ENCODE measurements around the gene SLIT1.

SLIT1 gene

GRCh38 chr10:97138174-97138573, 47.6 kb downstream of the SLIT1 start:
- WGBS, result 80% methylated on average over 15 of the region's 15 CpGs
- no peak overlapping the region for H2BK12ac ChIP-seq (ENCODE audit: low read length in 2 of 2)
- H4K8ac ChIP-seq (ENCODE audit: low read length), result no peak overlapping the region

GRCh38 chr10:97136756-97137155, 49.0 kb downstream of the SLIT1 start:
- peaks cover 5% of the 10 kb centered on the region for H3K9me3 ChIP-seq (ENCODE audit: control insufficient read depth, low read length)
- H2BK5ac ChIP-seq (ENCODE audit: low read depth, low read length, poor library complexity, severe bottlenecking), result no peak overlapping the region
- H2AFZ ChIP-seq (ENCODE audit: low read depth, low read length), result no peak overlapping the region
- H3K27me3 ChIP-seq (ENCODE audit: control insufficient read depth in 1 of 2, insufficient read depth in 1 of 2, low read length in 2 of 2), result peaks cover 69 to 77% of the 10 kb centered on the region in 2 experiments
- H3K4ac ChIP-seq (ENCODE audit: low read depth in 1 of 2, low read length in 2 of 2), result no peak overlapping the region
- H2AK5ac ChIP-seq (ENCODE audit: low read length, severe bottlenecking), result no peak overlapping the region
- H4K8ac ChIP-seq (ENCODE audit: low read length), result no peak overlapping the region
- no peak overlapping the region for H2BK120ac ChIP-seq (ENCODE audit: low read depth, low read length)
- H2BK15ac ChIP-seq (ENCODE audit: low read depth, poor library complexity, severe bottlenecking), result no peak overlapping the region
- no peak overlapping the region for H3K9ac ChIP-seq (ENCODE audit: low read length)
- H3K23ac ChIP-seq (ENCODE audit: low read length in 2 of 2), result no peak overlapping the region
- DNase-seq, result no peak
- no peaks in the 10 kb centered on the region for H3K79me1 ChIP-seq (replicated peaks; ENCODE audit: low read length, poor library complexity, severe bottlenecking)
- no peak overlapping the region for H3K4me2 ChIP-seq (ENCODE audit: low read length, poor library complexity, severe bottlenecking)
- 80% methylated on average over 3 of the region's 3 CpGs for WGBS
- no peaks in the 10 kb centered on the region for H3K36me3 ChIP-seq (ENCODE audit: control insufficient read depth in 1 of 2, insufficient read depth in 2 of 2, low read depth in 1 of 2, low read length in 2 of 2)
- no peak overlapping the region for H3K18ac ChIP-seq (ENCODE audit: low read depth in 1 of 2, low read length in 2 of 2)
- H2BK12ac ChIP-seq (ENCODE audit: low read length in 2 of 2), result no peak overlapping the region
- no peak overlapping the region for H3K4me3 ChIP-seq (ENCODE audit: insufficient read depth in 1 of 2, low read depth in 1 of 2, low read length in 2 of 2)
- no peak overlapping the region for H4K91ac ChIP-seq (ENCODE audit: low read length)
- H3K27ac ChIP-seq (ENCODE audit: low read length, poor library complexity, severe bottlenecking), result no peak overlapping the region
- no peak overlapping the region for H3K14ac ChIP-seq (ENCODE audit: low read length in 2 of 2)
- H3K4me1 ChIP-seq (ENCODE audit: control insufficient read depth, insufficient read depth, low read depth, low read length), result peaks cover 2% of the 10 kb centered on the region

More at GRCh38 chr10:97138174-97138573, 47.6 kb downstream of the SLIT1 start:
- H4K91ac ChIP-seq (ENCODE audit: low read length), result no peak overlapping the region
- no peaks in the 10 kb centered on the region for H3K36me3 ChIP-seq (ENCODE audit: control insufficient read depth in 1 of 2, insufficient read depth in 2 of 2, low read depth in 1 of 2, low read length in 2 of 2)
- H3K14ac ChIP-seq (ENCODE audit: low read length in 2 of 2), result no peak overlapping the region
- no peak overlapping the region for H3K23ac ChIP-seq (ENCODE audit: low read length in 2 of 2)
- no peak for DNase-seq
- H3K27ac ChIP-seq (ENCODE audit: low read length, poor library complexity, severe bottlenecking), result no peak overlapping the region
- peaks cover 71 to 78% of the 10 kb centered on the region in 2 experiments for H3K27me3 ChIP-seq (ENCODE audit: control insufficient read depth in 1 of 2, insufficient read depth in 1 of 2, low read length in 2 of 2)
- H2BK120ac ChIP-seq (ENCODE audit: low read depth, low read length), result no peak overlapping the region
- H3K9ac ChIP-seq (ENCODE audit: low read length), result no peak overlapping the region
- no peak overlapping the region for H2BK15ac ChIP-seq (ENCODE audit: low read depth, poor library complexity, severe bottlenecking)
- no peaks in the 10 kb centered on the region for H3K79me1 ChIP-seq (replicated peaks; ENCODE audit: low read length, poor library complexity, severe bottlenecking)
- no peak overlapping the region for H3K4me3 ChIP-seq (ENCODE audit: insufficient read depth in 1 of 2, low read depth in 1 of 2, low read length in 2 of 2)
- peaks cover 9% of the 10 kb centered on the region for H3K9me3 ChIP-seq (ENCODE audit: control insufficient read depth, low read length)
- no peak overlapping the region for H3K18ac ChIP-seq (ENCODE audit: low read depth in 1 of 2, low read length in 2 of 2)
- no peak overlapping the region for H3K4ac ChIP-seq (ENCODE audit: low read depth in 1 of 2, low read length in 2 of 2)
- no peak overlapping the region for H2AK5ac ChIP-seq (ENCODE audit: low read length, severe bottlenecking)
- H2AFZ ChIP-seq (ENCODE audit: low read depth, low read length), result no peak overlapping the region
- H3K4me2 ChIP-seq (ENCODE audit: low read length, poor library complexity, severe bottlenecking), result no peak overlapping the region
- no peak overlapping the region for H2BK5ac ChIP-seq (ENCODE audit: low read depth, low read length, poor library complexity, severe bottlenecking)
- peaks cover 2% of the 10 kb centered on the region for H3K4me1 ChIP-seq (ENCODE audit: control insufficient read depth, insufficient read depth, low read depth, low read length)

- Histone ChIP-seq H2BK15ac (ENCODE audit: low read depth, poor library complexity, severe bottlenecking) (no peak overlapping the region), H3K36me3 (ENCODE audit: control insufficient read depth in 1 of 2, insufficient read depth in 2 of 2, low read depth in 1 of 2, low read length in 2 of 2) (no peaks in the 10 kb centered on the region), H2AFZ (ENCODE audit: low read depth, low read length) (no peak overlapping the region), H3K4ac (ENCODE audit: low read depth in 1 of 2, low read length in 2 of 2) (no peak overlapping the region), H3K9me3 (ENCODE audit: control insufficient read depth, low read length) (no peaks in the 10 kb centered on the region), H3K18ac (ENCODE audit: low read depth in 1 of 2, low read length in 2 of 2) (no peak overlapping the region), H3K9ac (ENCODE audit: low read length) (no peak overlapping the region), H2BK120ac (ENCODE audit: low read depth, low read length) (no peak overlapping the region), H3K4me1 (ENCODE audit: control insufficient read depth, insufficient read depth, low read depth, low read length) (no peaks in the 10 kb centered on the region), H2BK12ac (ENCODE audit: low read length in 2 of 2) (no peak overlapping the region), H4K91ac (ENCODE audit: low read length) (no peak overlapping the region), H2BK5ac (ENCODE audit: low read depth, low read length, poor library complexity, severe bottlenecking) (no peak overlapping the region), H3K27ac (ENCODE audit: low read length, poor library complexity, severe bottlenecking) (no peak overlapping the region), H3K14ac (ENCODE audit: low read length in 2 of 2) (no peak overlapping the region), H3K27me3 (ENCODE audit: control insufficient read depth in 1 of 2, insufficient read depth in 1 of 2, low read length in 2 of 2) (peaks cover 69 to 74% of the 10 kb centered on the region in 2 experiments), H3K4me2 (ENCODE audit: low read length, poor library complexity, severe bottlenecking) (no peak overlapping the region), H3K23ac (ENCODE audit: low read length in 2 of 2) (no peak overlapping the region), H4K8ac (ENCODE audit: low read length) (no peak overlapping the region), H3K79me1 (replicated peaks; ENCODE audit: low read length, poor library complexity, severe bottlenecking) (no peaks in the 10 kb centered on the region), H2AK5ac (ENCODE audit: low read length, severe bottlenecking) (no peak overlapping the region), H3K4me3 (ENCODE audit: insufficient read depth in 1 of 2, low read depth in 1 of 2, low read length in 2 of 2) (no peak overlapping the region)
- DNase-seq, result no peak
- 61% methylated on average over 11 of the region's 11 CpGs for WGBS
Observed at GRCh38 chr10:97135464-97135863, 50.3 kb downstream of the SLIT1 start.

- no peak overlapping the region for H2AFZ ChIP-seq (ENCODE audit: low read depth, low read length)
- no peaks in the 10 kb centered on the region for H3K79me1 ChIP-seq (replicated peaks; ENCODE audit: low read length, poor library complexity, severe bottlenecking)
- no peak overlapping the region for H2BK5ac ChIP-seq (ENCODE audit: low read depth, low read length, poor library complexity, severe bottlenecking)
- H2BK120ac ChIP-seq (ENCODE audit: low read depth, low read length), result no peak overlapping the region
- no peak overlapping the region for H3K4me2 ChIP-seq (ENCODE audit: low read length, poor library complexity, severe bottlenecking)
- no peak overlapping the region for H2AK5ac ChIP-seq (ENCODE audit: low read length, severe bottlenecking)
- WGBS, result 91% methylated on average over 15 of the region's 15 CpGs
- H3K4me3 ChIP-seq (ENCODE audit: insufficient read depth in 1 of 2, low read depth in 1 of 2, low read length in 2 of 2), result no peak overlapping the region
- H3K4ac ChIP-seq (ENCODE audit: low read depth in 1 of 2, low read length in 2 of 2), result no peak overlapping the region
- no peak overlapping the region for H3K18ac ChIP-seq (ENCODE audit: low read depth in 1 of 2, low read length in 2 of 2)
- no peak for DNase-seq
- H2BK12ac ChIP-seq (ENCODE audit: low read length in 2 of 2), result no peak overlapping the region
- no peak overlapping the region for H3K23ac ChIP-seq (ENCODE audit: low read length in 2 of 2)
- H4K91ac ChIP-seq (ENCODE audit: low read length), result no peak overlapping the region
- no peaks in the 10 kb centered on the region for H3K9me3 ChIP-seq (ENCODE audit: control insufficient read depth, low read length)
- H3K27me3 ChIP-seq (ENCODE audit: control insufficient read depth in 1 of 2, insufficient read depth in 1 of 2, low read length in 2 of 2), result peaks cover 68 to 69% of the 10 kb centered on the region in 2 experiments
- no peak overlapping the region for H4K8ac ChIP-seq (ENCODE audit: low read length)
- no peak overlapping the region for H3K27ac ChIP-seq (ENCODE audit: low read length, poor library complexity, severe bottlenecking)
- H3K4me1 ChIP-seq (ENCODE audit: control insufficient read depth, insufficient read depth, low read depth, low read length), result no peaks in the 10 kb centered on the region
- H3K14ac ChIP-seq (ENCODE audit: low read length in 2 of 2), result no peak overlapping the region
- no peak overlapping the region for H2BK15ac ChIP-seq (ENCODE audit: low read depth, poor library complexity, severe bottlenecking)
- H3K36me3 ChIP-seq (ENCODE audit: control insufficient read depth in 1 of 2, insufficient read depth in 2 of 2, low read depth in 1 of 2, low read length in 2 of 2), result no peaks in the 10 kb centered on the region
- no peak overlapping the region for H3K9ac ChIP-seq (ENCODE audit: low read length)
Observed at GRCh38 chr10:97134983-97135382, 50.8 kb downstream of the SLIT1 start.

Data from mesenchymal stem cell (in vitro differentiated cells and primary cell).